Effector memory CD8-positive, alpha-beta T cell (primary cell): ENCODE data around the gene ADAMTS2.

Experiments
- ATAC-seq: fragments of 150-1000 bp; cut with Tn5 transposase; replicated peaks from 2 replicates; pipeline ENCODE4 v1.10.0; 2021; ENCODE audit warnings: mild to moderate bottlenecking, moderate library complexity
- DNase-seq, 3 experiments: peaks; one replicate each; pipeline ENCODE4 v3.0.0; 2021
- H3K27ac Mint-ChIP-seq, 2 donors: one replicate each; pipeline ENCODE4 v1.8.0; 2022; ENCODE audit warnings: mild to moderate bottlenecking in 2 of 2, mixed read lengths in 2 of 2, moderate library complexity in 2 of 2
- H3K27me3 Mint-ChIP-seq, 2 donors: one replicate each; pipeline ENCODE4 v1.8.0; 2022; ENCODE audit warnings: mixed read lengths in 2 of 2
- H3K36me3 Mint-ChIP-seq: one replicate; pipeline ENCODE4 v1.8.0; 2022; ENCODE audit warnings: mild to moderate bottlenecking, moderate library complexity, mixed read lengths; ENCODE audit not compliant: insufficient read depth
- H3K4me1 Mint-ChIP-seq, 2 donors: one replicate each; pipeline ENCODE4 v1.8.0; 2022; ENCODE audit warnings: low read depth in 2 of 2, mixed read lengths in 2 of 2
- H3K4me3 Mint-ChIP-seq, 2 donors: one replicate each; pipeline ENCODE4 v1.8.0; 2022; ENCODE audit warnings: mild to moderate bottlenecking in 2 of 2, mixed read lengths in 2 of 2, moderate library complexity in 2 of 2
- H3K9me3 Mint-ChIP-seq, 2 donors: one replicate each; pipeline ENCODE4 v1.8.0; 2022; ENCODE audit warnings: mixed read lengths in 2 of 2

ADAMTS2 gene

GRCh38 chr5:179192185-179192890 is 152.9 kb downstream of the ADAMTS2 start:
- Mint-ChIP-seq H3K27me3 (peaks cover under 1 to 15% of the 10 kb centered on the region in 2 donors), H3K27ac (no peak overlapping the region), H3K4me1 (no peaks in the 10 kb centered on the region), H3K36me3 (no peaks in the 10 kb centered on the region), H3K9me3 (no peaks in the 10 kb centered on the region), H3K4me3 (no peak overlapping the region)
- no peak for ATAC-seq
- DNase-seq: no peak

GRCh38 chr5:179191506-179192184 is 153.6 kb downstream of the ADAMTS2 start:
- Mint-ChIP-seq H3K36me3 (no peaks in the 10 kb centered on the region), H3K4me1 (peaks cover 0 to 4% of the 10 kb centered on the region in 2 donors), H3K27me3 (peaks cover 7 to 22% of the 10 kb centered on the region in 2 donors), H3K4me3 (no peak overlapping the region), H3K9me3 (no peaks in the 10 kb centered on the region), H3K27ac (no peak overlapping the region)
- ATAC-seq: no peak
- no peak for DNase-seq

GRCh38 chr5:179190851-179191505 is 154.3 kb downstream of the ADAMTS2 start:
- DNase-seq: no peak
- no peak for ATAC-seq
- Mint-ChIP-seq H3K27me3 (peaks cover 7 to 29% of the 10 kb centered on the region in 2 donors), H3K36me3 (no peaks in the 10 kb centered on the region), H3K9me3 (no peaks in the 10 kb centered on the region), H3K4me3 (no peak overlapping the region), H3K27ac (no peak overlapping the region), H3K4me1 (peaks cover 0 to 4% of the 10 kb centered on the region in 2 donors)

GRCh38 chr5:179188636-179189035 is 156.6 kb downstream of the ADAMTS2 start:
- no peaks in the 10 kb centered on the region for H3K9me3 Mint-ChIP-seq
- H3K4me3 Mint-ChIP-seq: no peak overlapping the region
- no peak for ATAC-seq
- H3K36me3 Mint-ChIP-seq: no peaks in the 10 kb centered on the region
- H3K4me1 Mint-ChIP-seq: peaks cover 0 to 4% of the 10 kb centered on the region in 2 donors
- DNase-seq: no peak
- H3K27ac Mint-ChIP-seq: no peak overlapping the region
- H3K27me3 Mint-ChIP-seq: peaks cover 16 to 51% of the 10 kb centered on the region in 2 donors

GRCh38 chr5:179187681-179188575 is 157.3 kb downstream of the ADAMTS2 start:
- DNase-seq (no peak), ATAC-seq (no peak)
- Mint-ChIP-seq H3K4me3 (no peak overlapping the region), H3K27me3 (peaks cover 23 to 51% of the 10 kb centered on the region in 2 donors), H3K9me3 (no peaks in the 10 kb centered on the region), H3K4me1 (peaks cover 0 to 4% of the 10 kb centered on the region in 2 donors), H3K36me3 (no peaks in the 10 kb centered on the region), H3K27ac (no peak overlapping the region)

- DNase-seq (no peak), ATAC-seq (no peak)
- peaks cover 0 to 4% of the 10 kb centered on the region in 2 donors for H3K4me1 Mint-ChIP-seq
- H3K4me3 Mint-ChIP-seq: no peak overlapping the region
- H3K27ac Mint-ChIP-seq: no peak overlapping the region
- H3K9me3 Mint-ChIP-seq: no peaks in the 10 kb centered on the region
- peaks cover 29 to 53% of the 10 kb centered on the region in 2 donors for H3K27me3 Mint-ChIP-seq
- H3K36me3 Mint-ChIP-seq: no peaks in the 10 kb centered on the region
Measured at GRCh38 chr5:179187229-179187678, 158.0 kb downstream of the ADAMTS2 start.

GRCh38 chr5:179186801-179187200 is 158.5 kb downstream of the ADAMTS2 start:
- DNase-seq: no peak
- no peak for ATAC-seq
- no peak overlapping the region for H3K4me3 Mint-ChIP-seq
- H3K27me3 Mint-ChIP-seq: peaks cover 33 to 57% of the 10 kb centered on the region in 2 donors
- peaks cover 0 to 9% of the 10 kb centered on the region in 2 donors for H3K4me1 Mint-ChIP-seq
- no peaks in the 10 kb centered on the region for H3K36me3 Mint-ChIP-seq
- H3K9me3 Mint-ChIP-seq: no peaks in the 10 kb centered on the region
- no peak overlapping the region for H3K27ac Mint-ChIP-seq

GRCh38 chr5:179185941-179186411 is 159.3 kb downstream of the ADAMTS2 start:
- ATAC-seq (no peak), DNase-seq (no peak)
- Mint-ChIP-seq H3K4me3 (no peak overlapping the region), H3K4me1 (peaks cover 0 to 9% of the 10 kb centered on the region in 2 donors), H3K9me3 (no peaks in the 10 kb centered on the region), H3K27ac (no peak overlapping the region), H3K36me3 (no peaks in the 10 kb centered on the region), H3K27me3 (peaks cover 40 to 66% of the 10 kb centered on the region in 2 donors)

- peaks cover 0 to 9% of the 10 kb centered on the region in 2 donors for H3K4me1 Mint-ChIP-seq
- H3K27ac Mint-ChIP-seq: no peak overlapping the region
- H3K27me3 Mint-ChIP-seq: peaks cover 40 to 71% of the 10 kb centered on the region in 2 donors
- no peak for ATAC-seq
- H3K9me3 Mint-ChIP-seq: no peaks in the 10 kb centered on the region
- H3K36me3 Mint-ChIP-seq: no peaks in the 10 kb centered on the region
- no peak for DNase-seq
- H3K4me3 Mint-ChIP-seq: no peak overlapping the region
Measured at GRCh38 chr5:179185256-179185940, 159.9 kb downstream of the ADAMTS2 start.

- H3K9me3 Mint-ChIP-seq: no peaks in the 10 kb centered on the region
- H3K4me1 Mint-ChIP-seq: peaks cover 0 to 9% of the 10 kb centered on the region in 2 donors
- DNase-seq: no peak
- ATAC-seq: no peak
- peaks cover 40 to 77% of the 10 kb centered on the region in 2 donors for H3K27me3 Mint-ChIP-seq
- no peaks in the 10 kb centered on the region for H3K36me3 Mint-ChIP-seq
- no peak overlapping the region for H3K27ac Mint-ChIP-seq
- no peak overlapping the region for H3K4me3 Mint-ChIP-seq
Measured at GRCh38 chr5:179184521-179185050, 160.7 kb downstream of the ADAMTS2 start.

- ATAC-seq (no peak), DNase-seq (no peak)
- Mint-ChIP-seq H3K4me3 (no peak overlapping the region), H3K27me3 (peaks cover 40 to 82% of the 10 kb centered on the region in 2 donors), H3K36me3 (no peaks in the 10 kb centered on the region), H3K4me1 (peaks cover 0 to 9% of the 10 kb centered on the region in 2 donors), H3K27ac (no peak overlapping the region), H3K9me3 (no peaks in the 10 kb centered on the region)
Measured at GRCh38 chr5:179183481-179183880, 161.8 kb downstream of the ADAMTS2 start.

GRCh38 chr5:179182601-179183000 is 162.7 kb downstream of the ADAMTS2 start:
- peaks cover 0 to 9% of the 10 kb centered on the region in 2 donors for H3K4me1 Mint-ChIP-seq
- no peak overlapping the region for H3K27ac Mint-ChIP-seq
- no peaks in the 10 kb centered on the region for H3K9me3 Mint-ChIP-seq
- ATAC-seq (no peak), DNase-seq (no peak)
- H3K27me3 Mint-ChIP-seq: peaks cover 40 to 91% of the 10 kb centered on the region in 2 donors
- no peak overlapping the region for H3K4me3 Mint-ChIP-seq
- H3K36me3 Mint-ChIP-seq: no peaks in the 10 kb centered on the region
